H9 (cell line): ENCODE results near the gene ZNF823. TPM values are rescaled to one million over a fixed set of nuclear protein-coding genes. Genes with fewer than 3 reads are reported as not detected.

Experiments
- DNase-seq: peaks from one replicate; pipeline ENCODE4 v3.0.0-alpha.2; 2017
- H2AFZ ChIP-seq: one replicate; pipeline ENCODE4 v1.6.1; 2013; ENCODE audit warnings: mild to moderate bottlenecking, low read length, control low read depth, moderate library complexity
- H2AK5ac ChIP-seq: 2 replicates; pipeline ENCODE4 v1.6.1; 2013; ENCODE audit warnings: low read length, control low read depth, mixed read lengths; ENCODE audit not compliant: insufficient read length
- H2BK120ac ChIP-seq: one replicate; pipeline ENCODE4 v1.6.1; 2013; ENCODE audit warnings: low read depth, mild to moderate bottlenecking, low read length, control low read depth, inconsistent platforms; ENCODE audit not compliant: poor library complexity, severe bottlenecking
- H2BK12ac ChIP-seq: 2 replicates; pipeline ENCODE4 v1.6.1; 2013; ENCODE audit warnings: low read length, control low read depth, mixed read lengths, low read depth; ENCODE audit not compliant: insufficient read length
- H2BK15ac ChIP-seq: 2 replicates; pipeline ENCODE4 v1.6.1; 2013; ENCODE audit warnings: low read depth, low read length, control low read depth
- H2BK20ac ChIP-seq: one replicate; pipeline ENCODE4 v1.6.1; 2013; ENCODE audit warnings: low read depth, mild to moderate bottlenecking, low read length, control low read depth, inconsistent platforms; ENCODE audit not compliant: poor library complexity, severe bottlenecking
- H2BK5ac ChIP-seq: 2 replicates; pipeline ENCODE4 v1.6.1; 2013; ENCODE audit warnings: low read length, control low read depth, mixed read lengths; ENCODE audit not compliant: insufficient read length
- H3K14ac ChIP-seq: 2 replicates; pipeline ENCODE4 v1.6.1; 2013; ENCODE audit warnings: low read length, control low read depth; ENCODE audit not compliant: insufficient read depth
- H3K18ac ChIP-seq: 2 replicates; pipeline ENCODE4 v1.6.1; 2013; ENCODE audit warnings: low read depth, mild to moderate bottlenecking, mixed read lengths, low read length, control low read depth; ENCODE audit not compliant: insufficient read length
- H3K23ac ChIP-seq: 2 replicates; pipeline ENCODE4 v1.6.1; 2013; ENCODE audit warnings: low read length, control low read depth, mixed read lengths, low read depth; ENCODE audit not compliant: insufficient read length
- H3K23me2 ChIP-seq: 2 replicates; pipeline ENCODE4 v1.6.1; 2013; ENCODE audit warnings: low read depth, mild to moderate bottlenecking, mixed read lengths, low read length, control low read depth; ENCODE audit not compliant: insufficient read length, poor library complexity, severe bottlenecking
- H3K27ac ChIP-seq: 2 replicates; pipeline ENCODE4 v1.5.1; 2013; ENCODE audit warnings: low read length, control low read depth, mixed read lengths, low read depth; ENCODE audit not compliant: insufficient read length
- H3K27me3 ChIP-seq: 2 replicates; pipeline ENCODE4 v1.6.1; 2013; ENCODE audit warnings: low read length, control low read depth, inconsistent platforms; ENCODE audit not compliant: insufficient read depth
- H3K4ac ChIP-seq: 2 replicates; pipeline ENCODE4 v1.6.1; 2013; ENCODE audit warnings: low read depth, mild to moderate bottlenecking, control low read depth, inconsistent platforms, low read length, moderate library complexity
- H3K4me1 ChIP-seq: 2 replicates; pipeline ENCODE4 v1.6.1; 2013; ENCODE audit warnings: low read length, control low read depth, inconsistent platforms; ENCODE audit not compliant: insufficient read depth
- H3K4me2 ChIP-seq: 2 replicates; pipeline ENCODE4 v1.6.1; 2013; ENCODE audit warnings: low read length, control low read depth, mixed read lengths; ENCODE audit not compliant: insufficient read length, insufficient read depth
- H3K56ac ChIP-seq: 2 replicates; pipeline ENCODE4 v1.6.1; 2013; ENCODE audit warnings: low read depth, mild to moderate bottlenecking, mixed read lengths, low read length, control low read depth; ENCODE audit not compliant: insufficient read length
- H3K79me1 ChIP-seq: 2 replicates; pipeline ENCODE4 v1.6.1; 2013; ENCODE audit warnings: low read depth, mild to moderate bottlenecking, moderate library complexity, low read length, control low read depth, inconsistent platforms; ENCODE audit not compliant: insufficient read depth, poor library complexity, severe bottlenecking
- H3K79me2 ChIP-seq: 2 replicates; pipeline ENCODE4 v1.6.1; 2013; ENCODE audit warnings: low read length, control low read depth, inconsistent platforms; ENCODE audit not compliant: insufficient read depth
- H3K9ac ChIP-seq: 2 replicates; pipeline ENCODE4 v1.6.1; 2013; ENCODE audit warnings: low read length, control low read depth, mixed read lengths; ENCODE audit not compliant: insufficient read length; ENCODE audit errors: extremely low read depth
- H3K9me3 ChIP-seq: one replicate; pipeline ENCODE4 v1.6.1; 2013; ENCODE audit warnings: low read depth, low read length, inconsistent platforms; ENCODE audit not compliant: control insufficient read depth
- H3T11ph ChIP-seq: one replicate; pipeline ENCODE4 v1.6.1; 2013; ENCODE audit warnings: mild to moderate bottlenecking, low read length, control low read depth, inconsistent platforms
- H4K20me1 ChIP-seq: one replicate; pipeline ENCODE4 v1.6.1; 2013; ENCODE audit not compliant: control insufficient read depth, insufficient read length, insufficient read depth
- H4K5ac ChIP-seq: 2 replicates; pipeline ENCODE4 v1.6.1; 2013; ENCODE audit warnings: low read depth, mild to moderate bottlenecking, mixed read lengths, low read length, control low read depth; ENCODE audit not compliant: insufficient read length
- H4K8ac ChIP-seq: replicated peaks from 2 replicates; pipeline ENCODE4 v1.6.1; 2013; ENCODE audit warnings: low read length, control low read depth, mixed read lengths, low read depth; ENCODE audit not compliant: insufficient read length
- H4K91ac ChIP-seq: 2 replicates; pipeline ENCODE4 v1.6.1; 2013; ENCODE audit warnings: low read depth, mild to moderate bottlenecking, moderate library complexity, mixed read lengths, low read length, control low read depth; ENCODE audit not compliant: insufficient read length
- H3K27ac Mint-ChIP-seq, 3 experiments: 2 replicates in 2 of 3; 3 replicates in 1 of 3; pipeline ENCODE4 v1.8.0; 2020 to 2021; ENCODE audit warnings: mixed read lengths in 3 of 3, mild to moderate bottlenecking in 1 of 3, moderate library complexity in 1 of 3
- H3K27me3 Mint-ChIP-seq: 2 replicates; pipeline ENCODE4 v1.8.0; 2021; ENCODE audit warnings: low read depth, mild to moderate bottlenecking, moderate library complexity, mixed read lengths
- H3K36me3 Mint-ChIP-seq, 3 experiments: 2 replicates in 2 of 3; 3 replicates in 1 of 3; pipeline ENCODE4 v1.8.0; 2020 to 2021; ENCODE audit warnings: low read depth in 3 of 3, mixed read lengths in 3 of 3; ENCODE audit not compliant: insufficient read depth in 1 of 3
- H3K4me1 Mint-ChIP-seq, 2 experiments: 2 replicates each; pipeline ENCODE4 v1.8.0; 2020; ENCODE audit warnings: mixed read lengths in 2 of 2
- H3K4me3 Mint-ChIP-seq, 2 experiments: 2 replicates in 1 of 2; 3 replicates in 1 of 2; pipeline ENCODE4 v1.8.0; 2020 to 2021; ENCODE audit warnings: mild to moderate bottlenecking in 2 of 2, mixed read lengths in 2 of 2, moderate library complexity in 1 of 2
- H3K9me3 Mint-ChIP-seq, 2 experiments: 2 replicates in 1 of 2; 3 replicates in 1 of 2; pipeline ENCODE4 v1.8.0; 2020; ENCODE audit warnings: mild to moderate bottlenecking in 2 of 2, mixed read lengths in 2 of 2, moderate library complexity in 1 of 2
- CTCF ChIP-seq: fragments of 200-600 bp; sonication (generic); conservative IDR thresholded peaks from 3 replicates; pipeline ENCODE4 v1.8.0; 2021; ENCODE audit warnings: antibody characterized with exemption, mild to moderate bottlenecking
- WGBS: extraction: QIAGEN DNeasy Blood & Tissue Kit; methylation state at CpG from one replicate; pipeline ENCODE4 v1.1.7; 2013; ENCODE audit warnings: missing lambda C conversion rate, low lambda C conversion rate, mixed read lengths; ENCODE audit not compliant: insufficient read length; ENCODE audit errors: extremely low coverage; 5-methylcytosine and 5-hydroxymethylcytosine counted together
- total RNA-seq: library from RNA; stranded (reverse); gene quantifications from 2 replicates; pipeline ENCODE4 v1.2.1, GENCODE V29; 2021

The ZNF823 gene
- total RNA-seq, 1 experiment from 2014 or later: 2.5 TPM

DNA sequence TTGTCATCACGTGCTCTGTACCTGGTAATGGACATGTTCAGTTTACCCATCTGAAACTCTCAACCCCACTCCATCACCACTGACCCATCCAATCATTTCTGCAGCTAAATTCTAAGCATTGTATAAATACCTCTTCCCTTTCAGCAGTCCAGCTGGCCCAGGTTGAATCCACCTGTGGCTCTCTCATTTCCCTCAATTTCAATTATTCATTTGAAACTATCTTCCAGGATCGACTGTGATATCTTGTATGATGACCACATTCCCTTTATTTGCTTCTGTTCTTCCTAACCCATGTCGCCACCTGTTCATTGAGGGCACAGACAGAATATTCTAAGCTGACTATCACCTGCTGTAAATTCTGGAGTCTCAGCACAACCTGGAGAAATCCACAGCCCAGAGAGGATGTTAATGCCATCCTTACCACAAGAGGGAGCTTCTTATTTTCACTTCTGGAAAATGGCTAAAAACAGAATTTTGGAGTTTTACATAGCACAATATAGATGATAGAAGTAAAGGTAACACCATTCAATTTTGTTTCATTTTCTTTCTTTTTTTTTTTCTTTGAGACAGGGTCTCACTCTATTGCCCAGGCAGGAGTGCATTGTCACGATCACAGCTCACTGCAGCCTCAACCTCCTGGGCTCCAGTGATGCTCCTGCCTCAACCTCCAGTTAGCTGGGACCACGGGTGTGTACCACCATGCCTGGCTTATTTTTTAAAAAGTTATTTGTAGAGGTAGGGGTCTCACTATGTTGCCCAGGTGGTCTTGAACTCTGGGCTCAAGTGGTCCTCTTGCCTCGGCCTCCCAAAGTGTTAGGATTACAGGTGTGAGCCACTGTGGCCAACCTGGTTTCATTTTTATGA, 38.6 kb downstream of the ZNF823 start:
- H3K4me3 Mint-ChIP-seq: no peak overlapping the region
- Histone ChIP-seq H2AK5ac (no peak overlapping the region), H3K4ac (no peak overlapping the region), H2BK5ac (no peak overlapping the region), H3T11ph (no peak overlapping the region), H3K79me1 (no peaks in the 10 kb centered on the region), H2AFZ (no peak overlapping the region), H3K23ac (no peak overlapping the region), H2BK20ac (no peak overlapping the region), H3K4me1 (no peaks in the 10 kb centered on the region), H2BK120ac (no peak overlapping the region), H3K18ac (no peak overlapping the region), H3K56ac (no peak overlapping the region), H3K4me2 (no peak overlapping the region), H4K20me1 (no peaks in the 10 kb centered on the region), H2BK15ac (no peak overlapping the region), H3K79me2 (no peaks in the 10 kb centered on the region), H3K14ac (no peak overlapping the region), H3K9me3 (no peaks in the 10 kb centered on the region), H3K9ac (no peak overlapping the region), H4K91ac (no peak overlapping the region), H3K27me3 (no peaks in the 10 kb centered on the region), H4K8ac (no peak overlapping the region), H4K5ac (no peak overlapping the region), H3K23me2 (no peaks in the 10 kb centered on the region), H3K27ac (no peak overlapping the region), H2BK12ac (no peak overlapping the region)
- WGBS: no CpG with 5 or more reads among the region's 6 CpGs
- DNase-seq: no peak
- TF ChIP-seq CTCF: peak; percentile 79
- no peaks in the 10 kb centered on the region; a peak in 1 of 5 replicates for H3K9me3 Mint-ChIP-seq
- H3K27me3 Mint-ChIP-seq: peaks cover 69% of the 10 kb centered on the region
- H3K4me1 Mint-ChIP-seq: peaks cover under 1 to 2% of the 10 kb centered on the region in 2 experiments; a peak in 3 of 4 replicates
- no peaks in the 10 kb centered on the region for H3K36me3 Mint-ChIP-seq
- H3K27ac Mint-ChIP-seq: no peak overlapping the region
